Thyroid gland (tissue), 4 donors: ENCODE measurements around the gene TRAPPC4. TPM values are rescaled to one million over a fixed set of nuclear protein-coding genes. Genes with fewer than 3 reads are reported as not detected.

ENCODE experiments used
- DNase-seq, 2 donors: peaks; one replicate each; pipeline ENCODE4 v3.0.0-alpha.2; 2019
- H3K27ac ChIP-seq, 3 donors: fragments of 200-600 bp; sonication (generic); 1 replicate in 2 of 3; 2 replicates in 1 of 3; pipeline ENCODE4 v1.5.1; 2016 to 2019; ENCODE audit warnings: mild to moderate bottlenecking in 1 of 3, moderate library complexity in 1 of 3
- H3K27me3 ChIP-seq: fragments of 200-600 bp; sonication (generic); one replicate; pipeline ENCODE4 v1.5.1; 2019
- H3K36me3 ChIP-seq, 2 donors: fragments of 200-600 bp; sonication (generic); one replicate each; pipeline ENCODE4 v1.5.1; 2016 to 2019
- H3K4me1 ChIP-seq, 2 donors: fragments of 200-600 bp; sonication (generic); one replicate each; pipeline ENCODE4 v1.5.1; 2017 to 2019
- H3K4me3 ChIP-seq, 3 donors: fragments of 200-600 bp; sonication (generic); replicated peaks in 1 of 3; 1 replicate in 2 of 3; 2 replicates in 1 of 3; pipeline ENCODE4 v1.5.1; 2016; ENCODE audit warnings: mild to moderate bottlenecking in 1 of 3
- H3K9me3 ChIP-seq: fragments of 200-600 bp; sonication (generic); one replicate; pipeline ENCODE4 v1.5.1; 2017
- CTCF ChIP-seq, 6 experiments: fragments of 200-600 bp in 3 of 6; fragments of 450-650 bp in 3 of 6; sonication (generic) in 3 of 6; IDR thresholded peaks; one replicate each; pipeline ENCODE4 v1.5.1; 2016 to 2019; ENCODE audit warnings: antibody characterized with exemption in 6 of 6, mild to moderate bottlenecking in 2 of 6, inconsistent platforms in 1 of 6, moderate library complexity in 1 of 6
- POLR2A ChIP-seq, 2 donors: fragments of 450-650 bp; IDR thresholded peaks; one replicate each; pipeline ENCODE4 v1.6.1; 2017; ENCODE audit warnings: antibody characterized with exemption in 2 of 2, mild to moderate bottlenecking in 2 of 2, moderate library complexity in 1 of 2
- WGBS, 2 donors: methylation state at CpG; one replicate each; pipeline ENCODE4 v1.1.5; 2017; 5-methylcytosine and 5-hydroxymethylcytosine counted together
- intact Hi-C: fragments of 100-400 bp; cut with DNase I; formaldehyde crosslinking; loops from one replicate; pipeline ENCODE4 v1.15.1; 2023
- total RNA-seq, 4 donors: library from RNA; depleted of rRNA; stranded (reverse); fragments of >200 nt; gene quantifications; one replicate each; pipeline ENCODE4 v1.2.3, GENCODE V29; 2016

Gene TRAPPC4
- total RNA-seq, 4 donors from 2014 or later = 42.1 to 70.0 (median 53.2) TPM

GRCh38 chr11:119000906-119001305 lies 17.7 kb upstream of the TRAPPC4 start:
- TF ChIP-seq CTCF (IDR thresholded peaks at IDR 0.05) (no peak), POLR2A (IDR thresholded peaks at IDR 0.05) (no peak)
- 76 to 79% methylated on average over 1 of the region's 1 CpG for WGBS, 2 donors
- no peaks in the 10 kb centered on the region for H3K9me3 ChIP-seq
- no peak overlapping the region for H3K4me3 ChIP-seq
- H3K27me3 ChIP-seq = no peaks in the 10 kb centered on the region
- peaks cover 16 to 21% of the 10 kb centered on the region in 2 donors for H3K36me3 ChIP-seq
- intact Hi-C loops = no loop called here
- H3K27ac ChIP-seq = no peak overlapping the region
- peaks cover 7 to 17% of the 10 kb centered on the region in 2 donors for H3K4me1 ChIP-seq
- no peak for DNase-seq

- H3K4me1 ChIP-seq = no peaks in the 10 kb centered on the region
- no peak overlapping the region for H3K27ac ChIP-seq
- no peak for DNase-seq
- intact Hi-C loops = no loop called here
- no peak overlapping the region for H3K4me3 ChIP-seq
- H3K36me3 ChIP-seq = peaks cover 30 to 33% of the 10 kb centered on the region in 2 donors
- no peaks in the 10 kb centered on the region for H3K27me3 ChIP-seq
- no peak for TF ChIP-seq CTCF (IDR thresholded peaks at IDR 0.05)
- TF ChIP-seq POLR2A (IDR thresholded peaks at IDR 0.05) = no peak
- WGBS, 2 donors = 89 to 95% methylated on average over 4 of the region's 4 CpGs
- no peaks in the 10 kb centered on the region for H3K9me3 ChIP-seq
Measured at GRCh38 chr11:119006656-119007055, 11.9 kb upstream of the TRAPPC4 start.

- Histone ChIP-seq H3K36me3 (peaks cover 46 to 53% of the 10 kb centered on the region in 2 donors), H3K4me3 (no peak overlapping the region), H3K27ac (no peak overlapping the region), H3K27me3 (no peaks in the 10 kb centered on the region), H3K4me1 (peaks cover 0 to 6% of the 10 kb centered on the region in 2 donors), H3K9me3 (no peaks in the 10 kb centered on the region)
- TF ChIP-seq CTCF (IDR thresholded peaks at IDR 0.05) (no peak), POLR2A (IDR thresholded peaks at IDR 0.05) (no peak)
- intact Hi-C loops = no loop called here
- 85 to 90% methylated on average over 6 of the region's 6 CpGs for WGBS, 2 donors
- no peak for DNase-seq
Measured at GRCh38 chr11:119011476-119012053, 7.0 kb upstream of the TRAPPC4 start.

- no peak for TF ChIP-seq POLR2A (IDR thresholded peaks at IDR 0.05)
- no peak for TF ChIP-seq CTCF (IDR thresholded peaks at IDR 0.05)
- H3K27me3 ChIP-seq = no peaks in the 10 kb centered on the region
- no peak overlapping the region for H3K27ac ChIP-seq
- H3K36me3 ChIP-seq = peaks cover 39 to 44% of the 10 kb centered on the region in 2 donors
- intact Hi-C loops = no loop called here
- H3K4me3 ChIP-seq = no peak overlapping the region
- H3K4me1 ChIP-seq = peaks cover 7 to 13% of the 10 kb centered on the region in 2 donors
- no peak for DNase-seq
- WGBS, 2 donors = 86 to 88% methylated on average over 3 of the region's 3 CpGs
- H3K9me3 ChIP-seq = no peaks in the 10 kb centered on the region
Measured at GRCh38 chr11:119012629-119013170, 5.9 kb upstream of the TRAPPC4 start.

GRCh38 chr11:119014209-119014924 lies 4.2 kb upstream of the TRAPPC4 start:
- Histone ChIP-seq H3K36me3 (peaks cover 38 to 42% of the 10 kb centered on the region in 2 donors), H3K27ac (no peak overlapping the region), H3K4me1 (peaks cover 9 to 14% of the 10 kb centered on the region in 2 donors), H3K4me3 (no peak overlapping the region), H3K27me3 (no peaks in the 10 kb centered on the region), H3K9me3 (no peaks in the 10 kb centered on the region)
- 94 to 96% methylated on average over 17 of the region's 17 CpGs for WGBS, 2 donors
- intact Hi-C loops = no loop called here
- no peak for TF ChIP-seq POLR2A (IDR thresholded peaks at IDR 0.05)
- TF ChIP-seq CTCF (IDR thresholded peaks at IDR 0.05) = no peak
- no peak for DNase-seq
